Esophagus muscularis mucosa (tissue), 4 donors: ENCODE results near the gene CCNY. TPM values are rescaled to one million over a fixed set of nuclear protein-coding genes. Genes with fewer than 3 reads are reported as not detected.

Source experiments
- DNase-seq: peaks from one replicate; pipeline ENCODE4 v3.0.0-alpha.2; 2017; ENCODE audit errors: extremely low spot score
- H3K27ac ChIP-seq, 4 donors: fragments of 200-600 bp; sonication (generic); replicated peaks in 1 of 4; 1 replicate in 3 of 4; 2 replicates in 1 of 4; pipeline ENCODE4 v1.5.1; 2016 to 2019; ENCODE audit warnings: mild to moderate bottlenecking in 1 of 4
- H3K27me3 ChIP-seq, 4 donors: fragments of 200-600 bp; sonication (generic); one replicate each; pipeline versions ENCODE4 v1.5.1 to v1.6.0; 2016 to 2019
- H3K36me3 ChIP-seq, 4 donors: fragments of 200-600 bp; sonication (generic); one replicate each; pipeline ENCODE4 v1.5.1; 2016 to 2019
- H3K4me1 ChIP-seq, 4 donors: fragments of 200-600 bp; sonication (generic); one replicate each; pipeline ENCODE4 v1.5.1; 2016 to 2019
- H3K4me3 ChIP-seq, 4 donors: fragments of 200-600 bp; sonication (generic); 1 replicate in 2 of 4; 2 replicates in 2 of 4; pipeline ENCODE4 v1.5.1; 2016 to 2019; ENCODE audit warnings: mild to moderate bottlenecking in 4 of 4, moderate library complexity in 1 of 4
- H3K9me3 ChIP-seq, 4 donors: fragments of 200-600 bp; sonication (generic); 1 replicate in 3 of 4; 2 replicates in 1 of 4; pipeline ENCODE4 v1.5.1; 2016 to 2019
- CTCF ChIP-seq, 3 experiments: fragments of 200-600 bp in 2 of 3; fragments of 450-650 bp in 1 of 3; sonication (generic) in 2 of 3; IDR thresholded peaks; one replicate each; pipeline ENCODE4 v1.5.1; 2017 to 2019; ENCODE audit warnings: antibody characterized with exemption in 3 of 3, mild to moderate bottlenecking in 2 of 3, moderate library complexity in 1 of 3
- EP300 ChIP-seq: sonication (generic); formaldehyde crosslinking; IDR thresholded peaks from one replicate; pipeline ENCODE4 v1.6.1; 2017; ENCODE audit warnings: antibody characterized with exemption
- POLR2A ChIP-seq: fragments of 450-650 bp; IDR thresholded peaks from one replicate; pipeline ENCODE4 v1.6.1; 2017; ENCODE audit warnings: antibody characterized with exemption, moderate library complexity, mild to moderate bottlenecking, low read depth
- POLR2AphosphoS5 ChIP-seq, 2 donors: sonication (generic); formaldehyde crosslinking; IDR thresholded peaks; one replicate each; pipeline ENCODE4 v1.6.1; 2017; ENCODE audit warnings: antibody characterized with exemption in 2 of 2
- WGBS: methylation state at CpG from one replicate; pipeline ENCODE4 v1.1.5; 2018; 5-methylcytosine and 5-hydroxymethylcytosine counted together
- intact Hi-C: fragments of 100-400 bp; cut with DNase I; formaldehyde crosslinking; loops from one replicate; pipeline ENCODE4 v1.15.1; 2023
- total RNA-seq, 4 donors: library from RNA; depleted of rRNA; stranded (reverse); fragments of >200 nt; gene quantifications; one replicate each; pipeline versions ENCODE4 v1.1.0 to v1.2.1, GENCODE V29; 2016

Gene CCNY
- total RNA-seq, 4 donors from 2014 or later = 36.6 to 53.5 (median 47.0) TPM

GRCh38 chr10:35493196-35494118 is 157.1 kb downstream of the CCNY start:
- H3K9me3 ChIP-seq = no peaks in the 10 kb centered on the region
- H3K27me3 ChIP-seq = no peaks in the 10 kb centered on the region
- no peak for TF ChIP-seq CTCF (IDR thresholded peaks at IDR 0.05)
- TF ChIP-seq POLR2AphosphoS5 (IDR thresholded peaks at IDR 0.05) = no peak
- no peak for TF ChIP-seq EP300
- TF ChIP-seq POLR2A = no peak
- DNase-seq = no peak
- 70% methylated on average over 9 of the region's 9 CpGs for WGBS
- peaks cover 34 to 42% (median 35%) of the 10 kb centered on the region in 4 donors for H3K4me1 ChIP-seq
- peak overlapping the region in 2 of 4 donors; percentile 5 to 6 for H3K27ac ChIP-seq
- no peak overlapping the region for H3K4me3 ChIP-seq
- peaks cover 0 to 6% (median 1%) of the 10 kb centered on the region in 4 donors for H3K36me3 ChIP-seq
- intact Hi-C loops = no loop called here

GRCh38 chr10:35495521-35496119 is 159.3 kb downstream of the CCNY start:
- Histone ChIP-seq H3K9me3 (no peaks in the 10 kb centered on the region), H3K4me1 (peaks cover 34 to 42% (median 36%) of the 10 kb centered on the region in 4 donors), H3K36me3 (no peaks in the 10 kb centered on the region), H3K27ac (peak overlapping the region in 2 of 4 donors; percentile 1 to 39), H3K27me3 (no peaks in the 10 kb centered on the region), H3K4me3 (no peak overlapping the region)
- 47% methylated on average over 5 of the region's 5 CpGs for WGBS
- no peak for DNase-seq
- intact Hi-C loops = no loop called here
- TF ChIP-seq EP300 (no peak), POLR2AphosphoS5 (IDR thresholded peaks at IDR 0.05) (peak in 1 of 2 donors; percentile 15), POLR2A (no peak), CTCF (IDR thresholded peaks at IDR 0.05) (no peak)

- 96% methylated on average over 2 of the region's 3 CpGs for WGBS
- Histone ChIP-seq H3K27ac (no peak overlapping the region), H3K36me3 (peaks cover 0 to 10% (median 0%) of the 10 kb centered on the region in 4 donors), H3K4me1 (peaks cover 29 to 32% (median 32%) of the 10 kb centered on the region in 4 donors), H3K27me3 (no peaks in the 10 kb centered on the region), H3K9me3 (no peaks in the 10 kb centered on the region), H3K4me3 (no peak overlapping the region)
- no peak for DNase-seq
- no peak for TF ChIP-seq EP300
- TF ChIP-seq CTCF (IDR thresholded peaks at IDR 0.05) = no peak
- TF ChIP-seq POLR2AphosphoS5 (IDR thresholded peaks at IDR 0.05) = no peak
- no peak for TF ChIP-seq POLR2A
- intact Hi-C loops = no loop called here
These were observed 161.6 kb downstream of the CCNY start for GRCh38 chr10:35497909-35498308.

GRCh38 chr10:35498693-35499092 is 162.4 kb downstream of the CCNY start:
- intact Hi-C loops = no loop called here
- Histone ChIP-seq H3K27me3 (no peaks in the 10 kb centered on the region), H3K4me1 (peaks cover 21 to 30% (median 24%) of the 10 kb centered on the region in 4 donors), H3K4me3 (no peak overlapping the region), H3K9me3 (no peaks in the 10 kb centered on the region), H3K27ac (no peak overlapping the region), H3K36me3 (peaks cover 0 to 13% (median 0%) of the 10 kb centered on the region in 4 donors)
- TF ChIP-seq POLR2AphosphoS5 (IDR thresholded peaks at IDR 0.05) (no peak), EP300 (no peak), CTCF (IDR thresholded peaks at IDR 0.05) (no peak), POLR2A (no peak)
- WGBS = 97% methylated on average over 5 of the region's 5 CpGs
- no peak for DNase-seq
